SW480 (cell line): ENCODE data around the gene GCNA.
"Not testable (repeated sequence)": the region's sequence is repeated elsewhere in the genome, so short reads cannot be mapped to it uniquely, and the experiment has no call there.

Experiments used
- DNase-seq: peaks from one replicate; pipeline ENCODE4 v3.0.0-alpha.2; 2016; ENCODE audit warnings: low spot score

The GCNA gene

GRCh38 chrX:71558920-71559319 lies 19.3 kb upstream of the GCNA start:
- no peak for DNase-seq

GRCh38 chrX:71559773-71560172 lies 18.5 kb upstream of the GCNA start:
- DNase-seq, result not testable (repeated sequence)

GRCh38 chrX:71563921-71564320 lies 14.3 kb upstream of the GCNA start:
- DNase-seq, result no peak

- no peak for DNase-seq
Observed at GRCh38 chrX:71565474-71566041, 12.7 kb upstream of the GCNA start.

GRCh38 chrX:71571390-71571789 lies 6.8 kb upstream of the GCNA start:
- not testable (repeated sequence) for DNase-seq

GRCh38 chrX:71573590-71573989 lies 4.6 kb upstream of the GCNA start:
- no peak for DNase-seq

GRCh38 chrX:71577682-71578081 lies 555 bp upstream of the GCNA start:
- no peak for DNase-seq

GRCh38 chrX:71579136-71579989 lies 1.1 kb downstream of the GCNA start:
- no peak for DNase-seq

- no peak for DNase-seq
Observed at GRCh38 chrX:71579990-71580380, 1.7 kb downstream of the GCNA start.

- no peak for DNase-seq
Observed at GRCh38 chrX:71581210-71581609, 3.0 kb downstream of the GCNA start.

GRCh38 chrX:71586929-71587328 lies 8.7 kb downstream of the GCNA start:
- DNase-seq, result peak; percentile 24

- not testable (repeated sequence) for DNase-seq
Observed at GRCh38 chrX:71593210-71593609, 15.0 kb downstream of the GCNA start.

- DNase-seq, result no peak
Observed at GRCh38 chrX:71599965-71600364, 21.7 kb downstream of the GCNA start.

- no peak for DNase-seq
Observed at GRCh38 chrX:71603618-71604017, 25.4 kb downstream of the GCNA start.

- DNase-seq, result no peak
Observed at GRCh38 chrX:71604141-71604540, 25.9 kb downstream of the GCNA start.

GRCh38 chrX:71604796-71605568 lies 26.7 kb downstream of the GCNA start:
- DNase-seq, result no peak

GRCh38 chrX:71606536-71607216 lies 28.4 kb downstream of the GCNA start:
- DNase-seq, result no peak

- DNase-seq, result no peak
Observed at GRCh38 chrX:71607488-71607887, 29.3 kb downstream of the GCNA start.

- no peak for DNase-seq
Observed at GRCh38 chrX:71609095-71609750, 31.0 kb downstream of the GCNA start.

- not testable (repeated sequence) for DNase-seq
Observed at GRCh38 chrX:71611736-71612135, 33.5 kb downstream of the GCNA start.

GRCh38 chrX:71612256-71612655 lies 34.0 kb downstream of the GCNA start:
- DNase-seq, result no peak

- no peak for DNase-seq
Observed at GRCh38 chrX:71615056-71615455, 36.8 kb downstream of the GCNA start.
